A549 (cell line): ENCODE data around the gene HOXD8.

Experiments used
- BHLHE40 ChIP-seq: IDR thresholded peaks from 2 replicates; pipeline ENCODE4 v1.6.1; 2012; ENCODE audit warnings: low read depth, low read length, inconsistent platforms
- CHD2 ChIP-seq: fragments of 150-350 bp; IDR thresholded peaks from 2 replicates; pipeline ENCODE4 v1.6.1; 2014; ENCODE audit warnings: low read length; ENCODE audit not compliant: partially characterized antibody
- CTCF ChIP-seq: fragments of >200 bp; sonication (Bioruptor Twin); formaldehyde crosslinking; IDR thresholded peaks from 3 replicates; pipeline ENCODE4 v1.5.1; 2016
- FOSB ChIP-seq: fragments of 250-450 bp; sonication (Bioruptor Pico); IDR thresholded peaks from 2 replicates; pipeline ENCODE4 v1.5.0; 2020; ENCODE audit warnings: mild to moderate bottlenecking, moderate library complexity
- HOXA7 ChIP-seq: fragments of 250-450 bp; sonication (Bioruptor Pico); IDR thresholded peaks from 2 replicates; pipeline ENCODE4 v1.5.0; 2020; ENCODE audit warnings: mild to moderate bottlenecking, moderate library complexity
- MAZ ChIP-seq: fragments of 150-350 bp; IDR thresholded peaks from 2 replicates; pipeline ENCODE4 v1.6.1; 2014; ENCODE audit warnings: antibody characterized with exemption, low read depth, low read length, borderline replicate concordance
- TP53 ChIP-seq: fragments of 250-450 bp; sonication (Bioruptor Pico); IDR thresholded peaks from 2 replicates; pipeline ENCODE4 v1.5.0; 2021; ENCODE audit warnings: mild to moderate bottlenecking, moderate library complexity

- no peak for TF ChIP-seq CTCF
- TF ChIP-seq FOSB = no peak
- TF ChIP-seq CHD2 = no peak
- TF ChIP-seq BHLHE40 = no peak
- TF ChIP-seq HOXA7 (CRISPR knock-in tag) = no peak
- no peak for TF ChIP-seq MAZ
- TF ChIP-seq TP53 (CRISPR knock-in tag) = no peak
Observed at GRCh38 chr2:176129813-176130146, 275 bp downstream of the HOXD8 start.
